Measurements from ENCODE around the gene ADD3.
"Not testable (repeated sequence)": the region's sequence is repeated elsewhere in the genome, so short reads cannot be mapped to it uniquely, and the experiment has no call there.

ADD3 gene

GRCh38 chr10:110113670-110114337 is 106.0 kb downstream of the ADD3 start:
- no peak for TF ChIP-seq Cebpa-rat (IDR thresholded peaks at IDR 0.05)
- no peak overlapping the region for H3K4me2 ChIP-seq
- no peaks in the 10 kb centered on the region for H3K27me3 ChIP-seq
- H3K4me1 ChIP-seq = 0 out of 2 replicates have a peak, but pooled peaks cover 3% of the 10 kb centered on the region
- no peak overlapping the region for H3K27ac ChIP-seq
- no peak overlapping the region for H3K9ac ChIP-seq
- no peak overlapping the region for H3K4me3 ChIP-seq
- H3K36me3 ChIP-seq = peaks cover 83% of the 10 kb centered on the region
- no peaks in the 10 kb centered on the region for H4K20me1 ChIP-seq
- no peaks in the 10 kb centered on the region for H3K9me3 ChIP-seq

GRCh38 chr10:110114668-110115067 is 106.9 kb downstream of the ADD3 start:
- not testable (repeated sequence) for H3K4me3 ChIP-seq, H3K9ac ChIP-seq, H3K4me2 ChIP-seq, H4K20me1 ChIP-seq, H3K27ac ChIP-seq, H3K9me3 ChIP-seq, H3K27me3 ChIP-seq
- Histone ChIP-seq H3K4me1 (peaks cover 10% of the 10 kb centered on the region; the same call in 1 of the 2 replicates), H3K36me3 (peaks cover 90% of the 10 kb centered on the region)

GRCh38 chr10:110115784-110116520 is 108.2 kb downstream of the ADD3 start:
- Histone ChIP-seq H4K20me1 (no peaks in the 10 kb centered on the region), H3K4me1 (peaks cover 10% of the 10 kb centered on the region; the same call in 1 of the 2 replicates), H3K4me3 (no peak overlapping the region), H3K36me3 (peaks cover 81% of the 10 kb centered on the region), H3K4me2 (no peak overlapping the region), H3K27me3 (no peaks in the 10 kb centered on the region), H3K27ac (no peak overlapping the region), H3K9ac (no peak overlapping the region), H3K9me3 (0 out of 2 replicates have a peak, but pooled peaks cover 3% of the 10 kb centered on the region)
- no peak for TF ChIP-seq Cebpa-rat (IDR thresholded peaks at IDR 0.05)

GRCh38 chr10:110118891-110119621 is 111.3 kb downstream of the ADD3 start:
- Histone ChIP-seq H3K27ac (no peak overlapping the region), H4K20me1 (no peaks in the 10 kb centered on the region), H3K36me3 (peaks cover 80% of the 10 kb centered on the region), H3K4me1 (peaks cover 10% of the 10 kb centered on the region; the same call in 1 of the 2 replicates), H3K9ac (no peak overlapping the region), H3K9me3 (0 out of 2 replicates have a peak, but pooled peaks cover 3% of the 10 kb centered on the region), H3K4me2 (peak overlapping the region; percentile 22; the same call in 1 of the 2 replicates), H3K4me3 (no peak overlapping the region), H3K27me3 (no peaks in the 10 kb centered on the region)
- TF ChIP-seq Cebpa-rat (IDR thresholded peaks at IDR 0.05) = no peak

- no peak for TF ChIP-seq Cebpa-rat (IDR thresholded peaks at IDR 0.05)
These were observed 115.8 kb downstream of the ADD3 start for GRCh38 chr10:110123594-110123993.

GRCh38 chr10:110129490-110129889 is 121.7 kb downstream of the ADD3 start:
- Histone ChIP-seq H3K27ac (no peak overlapping the region), H3K9me3 (no peaks in the 10 kb centered on the region), H3K9ac (no peak overlapping the region), H3K4me1 (peaks cover 3% of the 10 kb centered on the region), H3K4me3 (no peak overlapping the region), H3K4me2 (no peak overlapping the region), H3K27me3 (no peaks in the 10 kb centered on the region), H4K20me1 (no peaks in the 10 kb centered on the region), H3K36me3 (peaks cover 79% of the 10 kb centered on the region)
- no peak for TF ChIP-seq Cebpa-rat (IDR thresholded peaks at IDR 0.05)

More at GRCh38 chr10:110123594-110123993, 115.8 kb downstream of the ADD3 start:
- Histone ChIP-seq H4K20me1 (no peaks in the 10 kb centered on the region), H3K4me2 (no peak overlapping the region), H3K9me3 (0 out of 2 replicates have a peak, but pooled peaks cover 3% of the 10 kb centered on the region), H3K4me1 (peaks cover 10% of the 10 kb centered on the region; the same call in 1 of the 2 replicates), H3K4me3 (no peak overlapping the region), H3K27ac (no peak overlapping the region), H3K9ac (no peak overlapping the region), H3K36me3 (peaks cover 78% of the 10 kb centered on the region), H3K27me3 (no peaks in the 10 kb centered on the region)

GRCh38 chr10:110134917-110135316 is 127.1 kb downstream of the ADD3 start:
- Histone ChIP-seq H3K4me1 (peaks cover 26% of the 10 kb centered on the region), H3K4me2 (no peak overlapping the region), H3K27ac (no peak overlapping the region), H3K9me3 (no peaks in the 10 kb centered on the region), H3K4me3 (no peak overlapping the region), H3K9ac (no peak overlapping the region), H4K20me1 (no peaks in the 10 kb centered on the region), H3K27me3 (no peaks in the 10 kb centered on the region), H3K36me3 (peaks cover 35% of the 10 kb centered on the region)
- no peak for TF ChIP-seq Cebpa-rat (IDR thresholded peaks at IDR 0.05)

- not testable (repeated sequence) for H3K9ac ChIP-seq, H3K27ac ChIP-seq, H3K27me3 ChIP-seq, H3K4me2 ChIP-seq, H4K20me1 ChIP-seq, H3K9me3 ChIP-seq, H3K4me3 ChIP-seq
- Histone ChIP-seq H3K4me1 (peaks cover 26% of the 10 kb centered on the region), H3K36me3 (peaks cover 26% of the 10 kb centered on the region)
These were observed 128.1 kb downstream of the ADD3 start for GRCh38 chr10:110135836-110136235.

- H3K27ac ChIP-seq = no peak overlapping the region
- no peaks in the 10 kb centered on the region for H4K20me1 ChIP-seq
- peaks cover 14% of the 10 kb centered on the region for H3K36me3 ChIP-seq
- H3K4me2 ChIP-seq = no peak overlapping the region
- no peaks in the 10 kb centered on the region for H3K27me3 ChIP-seq
- H3K4me3 ChIP-seq = no peak overlapping the region
- no peaks in the 10 kb centered on the region for H3K9me3 ChIP-seq
- peak; percentile 69; the same call in 1 of the 2 replicates for TF ChIP-seq Cebpa-rat (IDR thresholded peaks at IDR 0.05)
- H3K9ac ChIP-seq = no peak overlapping the region
- H3K4me1 ChIP-seq = peaks cover 31% of the 10 kb centered on the region
These were observed 129.4 kb downstream of the ADD3 start for GRCh38 chr10:110137142-110137545.

Data from BLaER1 (cell line).